Adrenal gland (tissue), 12 donors: Measurements from ENCODE around the gene GAK. TPM values are rescaled to one million over a fixed set of nuclear protein-coding genes. Genes with fewer than 3 reads are reported as not detected.

Experiments
- DNase-seq, 7 donors: peaks; one replicate each; pipeline ENCODE4 v3.0.0-alpha.2; 2019 to 2020
- H3K27ac ChIP-seq, 5 donors: fragments of 200-600 bp; sonication (generic) in 4 of 5; 1 replicate in 3 of 5; 2 replicates in 2 of 5; pipeline versions ENCODE4 v1.5.1 to v1.8.0; 2016 to 2020; ENCODE audit warnings: mild to moderate bottlenecking in 1 of 5
- H3K27me3 ChIP-seq: fragments of 200-600 bp; 2 replicates; pipeline ENCODE4 v1.8.0; 2021
- H3K36me3 ChIP-seq, 2 donors: fragments of 200-600 bp; replicated peaks in 1 of 2; 1 replicate in 1 of 2; 2 replicates in 1 of 2; pipeline versions ENCODE4 v1.5.1 to v1.8.0; 2018 to 2022
- H3K4me1 ChIP-seq, 2 donors: fragments of 200-600 bp; replicated peaks in 1 of 2; 1 replicate in 1 of 2; 2 replicates in 1 of 2; pipeline versions ENCODE4 v1.5.1 to v1.8.0; 2018 to 2021
- H3K4me3 ChIP-seq, 4 donors: fragments of 200-600 bp; sonication (generic) in 3 of 4; one replicate each; pipeline ENCODE4 v1.5.1; 2016 to 2018
- H3K9me3 ChIP-seq, 3 donors: fragments of 200-600 bp; sonication (generic) in 1 of 3; replicated peaks in 1 of 3; 1 replicate in 2 of 3; 2 replicates in 1 of 3; pipeline versions ENCODE4 v1.5.1 to v1.8.0; 2016 to 2021
- CTCF ChIP-seq, 6 experiments: fragments of 450-650 bp in 4 of 6; fragments of 200-600 bp in 2 of 6; sonication (generic) in 1 of 6; IDR thresholded peaks; 1 replicate in 5 of 6; 2 replicates in 1 of 6; pipeline versions ENCODE4 v1.5.1 to v1.8.0; 2016 to 2021; ENCODE audit warnings: antibody characterized with exemption in 6 of 6, mild to moderate bottlenecking in 2 of 6, moderate library complexity in 1 of 6
- POLR2A ChIP-seq, 2 donors: fragments of 450-650 bp; IDR thresholded peaks; one replicate each; pipeline ENCODE4 v1.6.1; 2017; ENCODE audit warnings: antibody characterized with exemption in 2 of 2, mild to moderate bottlenecking in 2 of 2, moderate library complexity in 1 of 2
- WGBS, 4 donors: extraction: QIAGEN DNeasy Blood & Tissue Kit in 2 of 4; methylation state at CpG; one replicate each; pipeline versions ENCODE4 v1.1.5 to v1.1.7; 2013 to 2017; 5-methylcytosine and 5-hydroxymethylcytosine counted together
- intact Hi-C, 2 donors: fragments of 100-400 bp; cut with DNase I; formaldehyde crosslinking; loops; one replicate each; pipeline versions ENCODE4 v1.14.1 to v1.15.0; 2022 to 2023
- polyA plus RNA-seq, 3 donors: library from polyadenylated mRNA; stranded (reverse); fragments of 200-250 nt in 2 of 3; fragments of 350-450 nt in 1 of 3; fragmentation: Illumina TruSeq in 1 of 3; extraction: RNeasy Lipid Tissue Mini Kit (QIAGEN cat#74804) in 1 of 3; gene quantifications; one replicate each; pipeline ENCODE4 v1.2.3, GENCODE V29; 2013 to 2014
- total RNA-seq, 9 donors: library from RNA; depleted of rRNA in 4 of 9; stranded (reverse); fragments of >200 nt in 4 of 9; fragments of 120-200 nt in 1 of 9; fragmentation: NEBNext Ultra II Directional in 1 of 9; extraction: Animal tissue kit (Norgen Biotek cat#: 25700) in 1 of 9; gene quantifications; one replicate each; pipeline versions ENCODE4 v1.1.0 to v1.2.4, GENCODE V29; 2013 to 2023
- donor health status: healthy with polysubstance abuse.
- donor health status: Bipolar disorder and iron deficiency.
- donor health status: DM: yes; HTN: yes; CAD: no.
- donor health status: DM: no; HTN: no; CAD: no.
- donor health status: DM: no; HTN: no; CAD: no.
- donor health status: DM: yes; HTN: yes; CAD: no.

GAK gene
- total and polyA plus RNA-seq, 12 donors = 39.0 to 381 (median 132) TPM

GRCh38 chr4:886244-886643, 45.9 kb downstream of the GAK start:
- Histone ChIP-seq H3K4me3 (no peak overlapping the region), H3K9me3 (no peaks in the 10 kb centered on the region), H3K27ac (no peak overlapping the region), H3K4me1 (no peaks in the 10 kb centered on the region), H3K27me3 (no peaks in the 10 kb centered on the region), H3K36me3 (peaks cover 0 to 65% of the 10 kb centered on the region in 2 donors)
- no peak for DNase-seq
- WGBS, 4 donors = 85 to 92% (median 88%) methylated on average over 6 to 9 of the region's 9 CpGs
- intact Hi-C loops = loop anchor here in 1 of 2 donors (10.0 kb wide), 1 partner anchor 69 kb away; no protein-coding TSS in a partner anchor
- TF ChIP-seq POLR2A (IDR thresholded peaks at IDR 0.05) (no peak), CTCF (IDR thresholded peaks at IDR 0.05) (no peak)

GRCh38 chr4:885353-885752, 46.8 kb downstream of the GAK start:
- Histone ChIP-seq H3K4me3 (no peak overlapping the region), H3K27me3 (no peaks in the 10 kb centered on the region), H3K36me3 (peaks cover 0 to 71% of the 10 kb centered on the region in 2 donors), H3K9me3 (no peaks in the 10 kb centered on the region), H3K27ac (no peak overlapping the region), H3K4me1 (no peaks in the 10 kb centered on the region)
- TF ChIP-seq CTCF (IDR thresholded peaks at IDR 0.05) = no peak
- DNase-seq = no peak
- intact Hi-C loops = loop anchor here in 1 of 2 donors (10.0 kb wide), 1 partner anchor 69 kb away; no protein-coding TSS in a partner anchor
- WGBS, 4 donors = 82 to 97% (median 93%) methylated on average over 3 to 10 of the region's 10 CpGs

GRCh38 chr4:884896-885295, 47.2 kb downstream of the GAK start:
- WGBS, 4 donors = 85 to 94% (median 91%) methylated on average over 24 of the region's 24 CpGs
- no peaks in the 10 kb centered on the region for H3K9me3 ChIP-seq

GRCh38 chr4:884259-884658, 47.9 kb downstream of the GAK start:
- H3K27ac ChIP-seq = no peak overlapping the region
- H3K27me3 ChIP-seq = no peaks in the 10 kb centered on the region
- DNase-seq = no peak
- peaks cover 0 to 72% of the 10 kb centered on the region in 2 donors for H3K36me3 ChIP-seq
- no peak overlapping the region for H3K4me3 ChIP-seq
- TF ChIP-seq CTCF (IDR thresholded peaks at IDR 0.05) = no peak
- no peak for TF ChIP-seq POLR2A (IDR thresholded peaks at IDR 0.05)
- H3K4me1 ChIP-seq = no peaks in the 10 kb centered on the region
- intact Hi-C loops = loop anchor here in 1 of 2 donors (10.0 kb wide), 1 partner anchor 71 kb away; no protein-coding TSS in a partner anchor
- H3K9me3 ChIP-seq = no peaks in the 10 kb centered on the region
- 80 to 86% (median 84%) methylated on average over 10 to 15 of the region's 15 CpGs for WGBS, 4 donors

More at GRCh38 chr4:884896-885295, 47.2 kb downstream of the GAK start:
- Histone ChIP-seq H3K4me1 (no peaks in the 10 kb centered on the region), H3K4me3 (no peak overlapping the region), H3K27ac (no peak overlapping the region), H3K27me3 (no peaks in the 10 kb centered on the region), H3K36me3 (peaks cover 0 to 73% of the 10 kb centered on the region in 2 donors)
- no peak for DNase-seq
- intact Hi-C loops = loop anchor here in 1 of 2 donors (10.0 kb wide), 1 partner anchor 70 kb away; no protein-coding TSS in a partner anchor
- no peak for TF ChIP-seq POLR2A (IDR thresholded peaks at IDR 0.05)
- no peak for TF ChIP-seq CTCF (IDR thresholded peaks at IDR 0.05)
